HG02870 (cell line): ENCODE data around the gene TM4SF5.
A peak's percentile ranks its signal among the peaks of the same experiment; 100 is the strongest.

Source experiments
- ATAC-seq: cut with Tn5 transposase; IDR thresholded peaks from one replicate; pipeline ENCODE4 v1.9.1; 2021; ENCODE audit warnings: mild to moderate bottlenecking, moderate library complexity; ENCODE audit not compliant: unreplicated experiment

TM4SF5 gene

DNA sequence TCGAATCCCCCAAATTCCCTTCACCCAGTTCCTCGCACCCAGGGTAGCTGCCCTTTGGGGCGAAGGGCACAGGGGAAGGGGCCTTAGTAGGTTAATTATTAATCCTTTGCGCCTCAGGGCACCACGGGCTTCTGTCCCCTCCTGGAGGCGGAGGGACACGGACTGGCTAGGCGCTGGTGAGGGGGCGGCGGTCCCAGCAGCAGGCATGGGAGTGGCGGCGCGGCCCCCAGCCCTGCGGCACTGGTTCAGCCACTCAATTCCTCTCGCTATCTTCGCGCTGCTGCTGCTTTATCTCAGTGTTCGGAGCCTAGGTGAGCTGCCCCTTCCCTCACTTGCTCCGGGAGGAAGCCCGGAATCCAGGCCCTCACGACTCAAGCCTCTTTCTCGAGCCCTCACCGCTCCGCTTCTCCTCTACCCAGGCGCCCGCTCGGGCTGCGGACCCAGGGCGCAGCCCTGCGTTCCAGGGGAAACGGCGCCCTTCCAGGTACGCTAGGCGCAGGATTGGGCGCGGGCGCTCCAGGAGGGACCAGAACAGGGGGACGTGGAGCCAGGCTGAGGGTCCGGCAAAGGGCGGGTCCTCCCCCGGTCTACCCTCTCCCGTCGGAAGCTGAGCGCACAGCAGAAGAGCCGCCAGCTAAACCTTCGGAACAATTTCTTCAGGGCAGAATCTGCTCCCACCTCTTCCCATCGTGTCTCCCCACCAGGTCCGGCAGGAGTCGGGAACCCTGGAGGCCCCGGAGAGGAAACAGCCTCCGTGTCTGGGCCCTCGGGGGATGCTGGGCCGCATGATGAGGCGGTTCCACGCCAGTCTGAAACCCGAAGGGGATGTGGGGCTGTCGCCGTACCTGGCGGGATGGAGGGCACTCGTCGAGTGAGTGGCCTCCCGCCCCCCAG is 17.4 kb downstream of the TM4SF5 start, which contains the start of gene GLTPD2:
GLTPD2 (plus strand) TSS at position 158 of the 894 bp plus-strand sequence; CDS start at position 206, 48 bp downstream.
- ATAC-seq, result no peak

DNA sequence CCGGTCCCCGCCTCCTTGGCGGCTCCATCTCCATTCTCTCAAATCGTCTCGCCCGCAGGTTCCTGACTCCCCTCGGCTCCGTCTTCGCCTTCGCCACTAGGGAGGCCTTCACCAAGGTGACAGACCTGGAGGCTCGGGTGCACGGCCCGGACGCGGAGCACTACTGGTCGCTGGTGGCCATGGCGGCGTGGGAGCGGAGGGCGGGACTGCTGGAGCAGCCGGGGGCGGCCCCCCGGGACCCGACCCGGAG is 17.9 kb downstream of the TM4SF5 start:
- ATAC-seq, result no peak

DNA sequence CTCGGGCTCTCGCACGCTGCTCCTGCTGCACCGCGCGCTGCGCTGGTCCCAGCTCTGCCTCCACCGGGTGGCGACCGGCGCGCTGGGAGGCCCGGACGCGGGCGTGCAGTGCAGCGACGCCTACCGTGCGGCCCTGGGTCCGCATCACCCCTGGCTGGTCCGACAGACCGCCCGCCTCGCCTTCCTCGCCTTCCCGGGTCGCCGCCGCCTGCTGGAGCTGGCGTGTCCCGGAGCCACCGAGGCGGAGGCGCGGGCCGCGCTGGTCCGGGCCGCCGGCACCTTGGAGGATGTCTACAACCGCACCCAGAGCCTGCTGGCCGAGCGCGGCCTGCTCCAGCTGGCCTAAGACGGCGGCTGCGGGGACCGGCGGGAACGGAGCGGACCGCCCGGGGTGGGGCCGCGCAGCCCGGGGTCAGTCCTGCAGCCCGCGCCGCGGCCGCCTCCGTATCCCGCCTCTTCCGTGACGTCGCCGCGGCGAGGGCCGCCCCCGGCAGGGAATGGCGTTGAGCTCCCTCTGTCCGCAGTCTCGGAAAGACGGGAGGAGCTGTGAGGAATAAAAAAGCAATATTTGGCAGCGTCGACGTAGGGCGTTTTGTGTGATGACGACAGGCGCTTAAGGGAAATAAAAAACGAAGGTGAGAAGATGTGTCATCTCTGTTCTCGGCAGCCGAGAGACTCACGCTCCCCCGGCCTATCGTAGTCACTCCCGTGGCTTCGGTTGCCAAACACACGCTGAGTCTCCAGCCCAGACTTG is 18.4 kb downstream of the TM4SF5 start:
- ATAC-seq, result peak; percentile 79

DNA sequence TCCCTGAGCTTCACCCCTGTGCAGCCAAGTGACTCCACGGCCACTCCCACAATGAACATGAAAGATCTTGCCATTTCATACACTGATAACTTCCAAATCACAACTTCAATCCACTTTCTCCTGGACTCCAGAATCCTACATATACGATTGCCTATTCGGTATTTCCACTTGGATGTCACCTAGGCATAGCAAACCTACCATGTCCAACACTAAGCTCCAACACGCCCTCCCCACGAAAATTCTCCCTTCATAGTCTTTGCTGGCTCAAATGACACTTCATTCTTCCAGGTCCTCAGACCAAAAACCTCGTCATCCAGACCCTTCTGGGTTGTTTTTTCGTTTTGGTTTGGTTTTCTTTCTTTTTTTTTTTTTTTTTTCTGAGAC is 19.0 kb downstream of the TM4SF5 start:
- no peak for ATAC-seq

DNA sequence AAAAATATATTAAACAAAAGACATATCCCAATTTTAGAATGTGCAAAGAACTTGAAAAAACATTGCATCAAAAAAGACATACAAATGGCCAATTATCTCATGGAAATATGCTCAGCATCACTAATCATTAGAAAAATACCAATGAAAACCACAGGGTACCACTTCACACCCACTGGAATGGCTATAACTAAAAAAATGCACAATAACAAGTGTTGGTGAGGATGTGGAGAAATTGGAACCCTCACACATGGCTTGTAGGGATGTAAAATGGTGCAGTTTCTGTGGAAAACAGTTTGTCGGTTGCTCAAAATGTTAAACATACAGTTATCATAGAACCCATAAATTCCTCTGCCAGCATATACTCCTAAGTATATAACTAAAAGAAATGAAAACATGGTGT is 23.5 kb downstream of the TM4SF5 start:
- no peak for ATAC-seq

GRCh38 chr17:4796552-4796920 is 24.9 kb downstream of the TM4SF5 start:
- no peak for ATAC-seq

- no peak for ATAC-seq
These were observed 28.9 kb downstream of the TM4SF5 start for GRCh38 chr17:4800462-4801196.

DNA sequence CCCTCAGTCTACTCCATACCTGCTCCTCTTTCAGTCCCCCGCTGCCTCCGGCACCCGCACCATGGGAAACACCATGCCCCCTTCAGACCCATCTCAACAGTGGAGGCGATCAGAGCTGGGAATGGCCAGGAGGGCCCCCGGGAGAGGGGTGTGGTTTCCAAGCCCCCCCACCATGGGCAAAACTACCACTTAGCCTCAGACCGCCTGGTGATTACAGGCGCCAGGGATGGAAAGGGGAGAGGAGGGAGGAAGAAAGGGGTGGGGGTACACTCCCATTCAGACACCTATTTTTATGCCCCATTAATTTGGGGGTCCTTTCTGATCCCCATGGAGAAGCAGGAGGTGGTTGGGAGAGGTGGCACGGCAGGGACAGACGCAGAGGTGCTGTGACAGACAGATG is 30.5 kb downstream of the TM4SF5 start, which contains the start of gene C17orf114:
C17orf114 (minus strand) TSS at position 101 of the 400 bp plus-strand sequence.
- no peak for ATAC-seq

- no peak for ATAC-seq
These were observed 34.7 kb downstream of the TM4SF5 start for GRCh38 chr17:4806456-4806776.

GRCh38 chr17:4806777-4807604 is 35.3 kb downstream of the TM4SF5 start, which contains the start of gene PLD2:
TSS of gene PLD2 (plus strand) at chr17:4807152. CDS start at chr17:4807773, 621 bp downstream.
- peak; percentile 90 for ATAC-seq

GRCh38 chr17:4807605-4808377 is 36.1 kb downstream of the TM4SF5 start:
- no peak for ATAC-seq

DNA sequence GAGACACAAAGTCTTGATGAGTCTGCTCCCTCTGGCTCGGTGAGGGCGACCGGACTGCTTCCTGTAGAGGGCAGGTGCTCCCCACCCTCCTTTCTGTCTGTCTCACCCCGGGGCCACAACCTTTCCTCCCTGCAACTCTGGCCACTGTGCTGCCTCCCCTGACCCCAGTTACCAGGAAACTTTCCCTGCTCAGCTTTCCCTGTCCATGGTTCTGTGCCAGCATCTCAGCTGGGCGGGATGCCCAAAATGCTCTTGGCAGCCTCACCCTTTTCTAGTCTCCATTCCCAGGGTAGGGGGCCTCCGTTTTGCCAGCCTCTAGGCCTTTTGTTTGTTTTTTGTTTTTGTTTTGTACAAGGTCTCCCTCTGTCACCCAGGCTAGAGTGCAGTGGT is 36.7 kb downstream of the TM4SF5 start:
- ATAC-seq, result no peak

GRCh38 chr17:4810696-4811290 is 39.1 kb downstream of the TM4SF5 start:
- no peak for ATAC-seq

DNA sequence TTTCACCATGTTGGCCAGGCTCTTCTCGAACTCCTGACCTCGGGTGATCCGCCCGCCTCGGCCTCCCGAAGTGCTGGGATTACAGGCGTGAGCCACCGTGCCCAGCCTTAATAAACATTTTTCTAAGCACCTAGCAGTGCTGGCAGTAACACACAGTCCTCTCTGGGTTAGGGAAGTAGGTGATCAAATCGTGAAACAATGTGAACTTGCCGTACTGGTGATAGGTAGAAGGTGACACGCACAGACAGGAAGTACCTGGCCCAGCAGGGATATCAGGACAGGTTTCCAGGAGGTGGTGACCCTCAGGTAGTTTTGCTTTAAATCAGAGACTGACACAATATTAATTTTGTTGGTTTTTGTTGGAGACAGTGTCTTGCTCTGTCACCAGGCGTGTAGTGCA is 39.8 kb downstream of the TM4SF5 start:
- no peak for ATAC-seq

GRCh38 chr17:4812690-4813089 is 41.0 kb downstream of the TM4SF5 start:
- ATAC-seq, result no peak

DNA sequence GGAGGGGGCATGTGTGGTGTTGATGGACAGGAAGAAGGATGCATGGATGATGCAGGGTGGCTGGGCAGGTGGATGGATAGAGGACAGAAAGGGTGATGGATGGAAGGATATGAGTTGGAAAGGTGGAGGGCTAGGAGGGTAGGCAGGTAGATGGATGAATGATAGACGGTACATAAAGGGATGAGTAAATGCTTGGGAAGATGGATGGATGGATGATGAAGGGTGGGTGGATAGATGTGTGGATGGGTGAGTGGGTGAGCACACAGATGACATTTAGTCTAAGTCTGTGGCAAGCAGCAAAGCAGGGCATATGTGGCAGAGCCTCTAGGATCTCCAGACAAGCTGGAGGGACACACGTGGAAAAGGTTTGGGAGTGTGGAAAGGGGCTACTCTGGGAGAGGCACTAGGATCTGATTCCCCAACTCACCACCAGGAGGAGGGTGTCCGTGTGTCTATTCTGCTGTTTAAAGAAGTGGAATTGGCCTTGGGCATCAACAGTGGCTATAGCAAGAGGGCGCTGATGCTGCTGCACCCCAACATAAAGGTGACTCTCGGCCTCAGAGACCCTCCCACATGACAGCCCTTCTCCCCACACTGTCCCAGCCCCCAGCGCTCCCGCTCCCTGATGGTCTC is 43.5 kb downstream of the TM4SF5 start:
- ATAC-seq, result no peak

GRCh38 chr17:4816826-4817225 is 45.1 kb downstream of the TM4SF5 start:
- no peak for ATAC-seq

GRCh38 chr17:4818276-4818675 is 46.6 kb downstream of the TM4SF5 start:
- ATAC-seq, result no peak

DNA sequence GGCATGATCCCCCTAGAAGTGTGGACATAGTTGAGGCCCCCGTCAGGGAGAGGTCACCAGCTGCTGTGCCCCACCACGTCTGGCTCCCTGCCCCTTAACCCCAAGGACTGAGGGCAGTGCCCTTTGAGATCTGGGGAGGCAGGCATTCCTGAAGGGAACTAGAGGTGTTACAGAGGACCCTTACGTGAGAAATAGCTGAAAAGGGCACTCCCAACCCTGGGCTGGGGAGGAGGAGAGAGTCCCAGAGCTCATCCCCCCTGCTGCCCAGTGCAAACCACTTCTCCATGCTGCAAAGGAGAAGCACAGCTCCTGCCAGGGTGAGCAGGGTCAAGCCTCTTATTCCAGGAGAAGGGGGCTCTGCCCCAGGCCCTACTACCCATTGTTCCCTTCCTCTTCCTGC is 51.1 kb downstream of the TM4SF5 start:
- ATAC-seq, result no peak
